Heart right ventricle (tissue), 16 donors: ENCODE data around the gene OTOG. TPM values are rescaled to one million over a fixed set of nuclear protein-coding genes. Genes with fewer than 3 reads are reported as not detected.

ENCODE experiments used
- ATAC-seq, 8 donors: fragments of 200-7000 bp; cut with Tn5 transposase; one replicate each; pipeline ENCODE4 v1.9.1; 2020; ENCODE audit warnings: mild to moderate bottlenecking in 8 of 8, moderate library complexity in 8 of 8, moderate number of reproducible peaks in 1 of 8
- DNase-seq, 2 donors: peaks; one replicate each; pipeline ENCODE4 v3.0.0-alpha.2; 2020
- H3K27ac ChIP-seq, 10 donors: fragments of 200-600 bp; sonication (generic) in 2 of 10; one replicate each; pipeline versions ENCODE4 v1.5.0 to v1.8.0; 2020 to 2022; ENCODE audit warnings: mild to moderate bottlenecking in 3 of 10
- H3K27me3 ChIP-seq, 7 donors: fragments of 200-600 bp; one replicate each; pipeline ENCODE4 v1.8.0; 2021 to 2022; ENCODE audit warnings: mild to moderate bottlenecking in 2 of 7
- H3K36me3 ChIP-seq, 9 donors: fragments of 200-600 bp; sonication (generic) in 1 of 9; one replicate each; pipeline versions ENCODE4 v1.5.0 to v1.8.0; 2020 to 2022; ENCODE audit warnings: mild to moderate bottlenecking in 2 of 9
- H3K4me1 ChIP-seq, 9 donors: fragments of 200-600 bp; sonication (generic) in 1 of 9; one replicate each; pipeline versions ENCODE4 v1.5.0 to v1.8.0; 2020 to 2022; ENCODE audit warnings: mild to moderate bottlenecking in 4 of 9
- H3K4me3 ChIP-seq, 10 donors: fragments of 200-600 bp; sonication (generic) in 2 of 10; one replicate each; pipeline versions ENCODE4 v1.5.0 to v1.8.0; 2020 to 2022; ENCODE audit warnings: mild to moderate bottlenecking in 7 of 10, moderate library complexity in 2 of 10
- H3K9me3 ChIP-seq, 11 donors: fragments of 200-600 bp in 10 of 11; sonication (generic) in 2 of 11; one replicate each; pipeline versions ENCODE4 v1.5.0 to v1.8.0; 2013 to 2022; ENCODE audit warnings: mild to moderate bottlenecking in 2 of 11, control low read depth in 1 of 11, moderate library complexity in 1 of 11
- CTCF ChIP-seq, 9 donors: fragments of 200-600 bp; sonication (generic) in 2 of 9; IDR thresholded peaks; one replicate each; pipeline versions ENCODE4 v1.5.0 to v1.8.0; 2021 to 2022; ENCODE audit warnings: antibody characterized with exemption in 9 of 9, mild to moderate bottlenecking in 5 of 9, moderate library complexity in 1 of 9
- WGBS, 2 donors: extraction: QIAGEN DNeasy Blood & Tissue Kit; methylation state at CpG; one replicate each; pipeline ENCODE4 v1.1.7; 2013; ENCODE audit warnings: inconsistent platforms in 1 of 2; 5-methylcytosine and 5-hydroxymethylcytosine counted together
- intact Hi-C, 10 donors: fragments of 100-400 bp; cut with DNase I; formaldehyde crosslinking; loops; one replicate each; pipeline versions ENCODE4 v1.11.1 to v1.14.2; 2022
- polyA plus RNA-seq, 2 donors: library from polyadenylated mRNA; stranded (reverse); fragments of 200-250 nt; gene quantifications; one replicate each; pipeline ENCODE4 v1.2.3, GENCODE V29; 2013
- total RNA-seq, 10 donors: library from RNA; stranded (reverse); fragmentation: NEBNext Ultra II Directional in 3 of 10; extraction: Animal tissue kit (Norgen Biotek cat#: 25700) in 3 of 10; gene quantifications; one replicate each; pipeline versions ENCODE4 v1.2.1 to v1.2.4, GENCODE V29; 2021 to 2023
- donor health status: Arrhythmogenic right ventricular cardiomyopathy.
- donor health status: ischemic (EF 13 %, LVEDD 7.1; RV severe dilation, severe dysfunction).
- donor health status: healthy with polysubstance abuse.
- donor health status: DM: no; HTN: yes; CAD: no.
- donor health status: DM: no; HTN: no; CAD: no.
- donor health status: ischemic (EF 25% LVEDD 6.9; RV normal size, moderate dysfunction).
- donor health status: ischemic (EF 25% LVEDD 5.7; RV mildly dilated, moderate dysfunction).
- donor health status: healthy.
- donor health status: DM: yes; HTN: yes; CAD: no.
- donor health status: Ischemic cardiomyopathy.
- donor health status: ischemic (EF 35%, LVEDD 5.7; RV mildly dilated, moderate dysfunction).
- donor health status: nonischemic (EF 11% LVEDD 7.7; RV severe dilation, severe dysfunction).
- donor health status: DM: yes; HTN: yes; CAD: no.
- donor health status: PGD.
- donor health status: ischemic (EF 29% LVEDD 5.4; RV normal size, mild dysfunction).
- donor health status: nonischemic (EF 23%, LVEDD 6.1; RV moderate dilation, normal function).

OTOG gene
- total and polyA plus RNA-seq, 12 donors = not detected

- intact Hi-C loops = no loop called here
- Histone ChIP-seq H3K4me3 (no peak overlapping the region), H3K27me3 (peaks cover 0 to 32% (median 13%) of the 10 kb centered on the region in 7 donors), H3K9me3 (peaks cover 0 to 15% (median 0%) of the 10 kb centered on the region in 11 donors), H3K4me1 (no peaks in the 10 kb centered on the region), H3K27ac (no peak overlapping the region), H3K36me3 (no peaks in the 10 kb centered on the region)
- no peak for TF ChIP-seq CTCF (IDR thresholded peaks at IDR 0.05)
- DNase-seq = no peak
- WGBS, 2 donors = 65 to 68% methylated on average over 8 of the region's 8 CpGs
- no peak for ATAC-seq
These were observed 99.5 kb downstream of the OTOG start for GRCh38 chr11:17646451-17647145.

- peaks cover 0 to 38% (median 21%) of the 10 kb centered on the region in 7 donors for H3K27me3 ChIP-seq
- no peaks in the 10 kb centered on the region for H3K4me1 ChIP-seq
- H3K27ac ChIP-seq = no peak overlapping the region
- H3K4me3 ChIP-seq = no peak overlapping the region
- no peak for TF ChIP-seq CTCF (IDR thresholded peaks at IDR 0.05)
- H3K9me3 ChIP-seq = peaks cover 0 to 15% (median 0%) of the 10 kb centered on the region in 11 donors
- no peak for DNase-seq
- 68 to 72% methylated on average over 4 of the region's 4 CpGs for WGBS, 2 donors
- ATAC-seq = no peak
- intact Hi-C loops = no loop called here
- H3K36me3 ChIP-seq = no peaks in the 10 kb centered on the region
These were observed 101.5 kb downstream of the OTOG start for GRCh38 chr11:17648528-17648927.

GRCh38 chr11:17649261-17649660, 102.2 kb downstream of the OTOG start:
- intact Hi-C loops = no loop called here
- DNase-seq = no peak

GRCh38 chr11:17649696-17650095, 102.6 kb downstream of the OTOG start:
- Histone ChIP-seq H3K27ac (no peak overlapping the region), H3K9me3 (peaks cover 0 to 21% (median 0%) of the 10 kb centered on the region in 11 donors), H3K36me3 (no peaks in the 10 kb centered on the region), H3K27me3 (peaks cover 0 to 42% (median 21%) of the 10 kb centered on the region in 7 donors), H3K4me3 (no peak overlapping the region), H3K4me1 (no peaks in the 10 kb centered on the region)
- 42 to 55% methylated on average over 4 of the region's 4 CpGs for WGBS, 2 donors
- ATAC-seq (no peak), DNase-seq (no peak)
- intact Hi-C loops = no loop called here
- no peak for TF ChIP-seq CTCF (IDR thresholded peaks at IDR 0.05)

More at GRCh38 chr11:17649261-17649660, 102.2 kb downstream of the OTOG start:
- Histone ChIP-seq H3K27ac (no peak overlapping the region), H3K4me1 (no peaks in the 10 kb centered on the region), H3K36me3 (no peaks in the 10 kb centered on the region), H3K4me3 (no peak overlapping the region), H3K27me3 (peaks cover 0 to 40% (median 21%) of the 10 kb centered on the region in 7 donors), H3K9me3 (peaks cover 0 to 17% (median 0%) of the 10 kb centered on the region in 11 donors)
- ATAC-seq = no peak
- WGBS, 2 donors = 56 to 59% methylated on average over 6 of the region's 6 CpGs
- no peak for TF ChIP-seq CTCF (IDR thresholded peaks at IDR 0.05)
